Left kidney (tissue), 2 donors: ENCODE results near the gene PPP1R16B. TPM values are rescaled to one million over a fixed set of nuclear protein-coding genes. Genes with fewer than 3 reads are reported as not detected.
"Not testable (repeated sequence)": the region's sequence is repeated elsewhere in the genome, so short reads cannot be mapped to it uniquely, and the experiment has no call there.

Source experiments
- DNase-seq: peaks from one replicate; pipeline ENCODE4 v3.0.0-alpha.2; 2013
- polyA plus RNA-seq: library from polyadenylated mRNA; unstranded; fragments of 120-200 nt; gene quantifications from one replicate; pipeline ENCODE4 v1.2.1, GENCODE V29; 2013; ENCODE audit not compliant: insufficient read length

Gene PPP1R16B
- polyA plus RNA-seq, 1 donor, result 6.9 TPM

GRCh38 chr20:38932457-38933120 lies 127.1 kb downstream of the PPP1R16B start:
- no peak for DNase-seq

GRCh38 chr20:38934530-38934929 lies 129.0 kb downstream of the PPP1R16B start:
- no peak for DNase-seq

- DNase-seq, result no peak
Measured at GRCh38 chr20:38935285-38935684, 129.8 kb downstream of the PPP1R16B start.

- DNase-seq, result no peak
Measured at GRCh38 chr20:38935967-38936407, 130.5 kb downstream of the PPP1R16B start.

- no peak for DNase-seq
Measured at GRCh38 chr20:38937000-38937399, 131.5 kb downstream of the PPP1R16B start.

GRCh38 chr20:38937978-38938473 lies 132.5 kb downstream of the PPP1R16B start:
- DNase-seq, result no peak

- no peak for DNase-seq
Measured at GRCh38 chr20:38939686-38940085, 134.2 kb downstream of the PPP1R16B start.

GRCh38 chr20:38940644-38941043 lies 135.1 kb downstream of the PPP1R16B start:
- DNase-seq, result no peak

- DNase-seq, result no peak
Measured at GRCh38 chr20:38941726-38942389, 136.4 kb downstream of the PPP1R16B start.

- no peak for DNase-seq
Measured at GRCh38 chr20:38945012-38945411, 139.5 kb downstream of the PPP1R16B start.

GRCh38 chr20:38946836-38947235 lies 141.3 kb downstream of the PPP1R16B start:
- DNase-seq, result no peak

- DNase-seq, result no peak
Measured at GRCh38 chr20:38947931-38948362, 142.4 kb downstream of the PPP1R16B start.

- no peak for DNase-seq
Measured at GRCh38 chr20:38950254-38950653, 144.8 kb downstream of the PPP1R16B start.

- no peak for DNase-seq
Measured at GRCh38 chr20:38951611-38952010, 146.1 kb downstream of the PPP1R16B start.

- DNase-seq, result no peak
Measured at GRCh38 chr20:38952153-38952552, 146.7 kb downstream of the PPP1R16B start.

- DNase-seq, result no peak
Measured at GRCh38 chr20:38953630-38954340, 148.3 kb downstream of the PPP1R16B start.

GRCh38 chr20:38957235-38957876 lies 151.9 kb downstream of the PPP1R16B start:
- no peak for DNase-seq

- DNase-seq, result no peak
Measured at GRCh38 chr20:38957915-38958485, 152.5 kb downstream of the PPP1R16B start.

GRCh38 chr20:38960187-38960687 lies 154.7 kb downstream of the PPP1R16B start:
- DNase-seq, result not testable (repeated sequence)

GRCh38 chr20:38961530-38962043 lies 156.1 kb downstream of the PPP1R16B start:
- no peak for DNase-seq
